WTC11 (cell line): Measurements from ENCODE around the gene PHC2.

Experiments
- ATF3 ChIP-seq: sonication (generic); formaldehyde crosslinking; conservative IDR thresholded peaks from 2 replicates; pipeline ENCODE4 v1.8.1; 2022; ENCODE audit warnings: mild to moderate bottlenecking, missing genetic modification reagents
- CREB1 ChIP-seq: sonication (generic); formaldehyde crosslinking; IDR thresholded peaks from 2 replicates; pipeline ENCODE4 v1.8.0; 2023; ENCODE audit warnings: mild to moderate bottlenecking, missing genetic modification reagents
- CTCF ChIP-seq: fragments of 200-600 bp; IDR thresholded peaks from 2 replicates; pipeline ENCODE4 v1.8.0; 2022; ENCODE audit warnings: antibody characterized with exemption
- IRF2 ChIP-seq: sonication (generic); formaldehyde crosslinking; IDR thresholded peaks from 2 replicates; pipeline ENCODE4 v1.8.0; 2022; ENCODE audit warnings: low read depth, missing genetic modification reagents, borderline replicate concordance
- JUN ChIP-seq: sonication (generic); formaldehyde crosslinking; IDR thresholded peaks from 2 replicates; pipeline ENCODE4 v1.8.0; 2023; ENCODE audit warnings: mild to moderate bottlenecking, missing genetic modification reagents
- MYBL2 ChIP-seq: sonication (generic); formaldehyde crosslinking; IDR thresholded peaks from 2 replicates; pipeline ENCODE4 v1.8.1; 2023; ENCODE audit warnings: mild to moderate bottlenecking, moderate library complexity, missing genetic modification reagents
- ZNF121 ChIP-seq: sonication (generic); formaldehyde crosslinking; IDR thresholded peaks from 2 replicates; pipeline ENCODE4 v1.8.0; 2023; ENCODE audit warnings: missing genetic modification reagents
- ZNF263 ChIP-seq: sonication (generic); formaldehyde crosslinking; IDR thresholded peaks from 2 replicates; pipeline ENCODE4 v1.8.1; 2022; ENCODE audit warnings: low read depth, mild to moderate bottlenecking, moderate library complexity, missing genetic modification reagents
- ZNF425 ChIP-seq: fragments of 250-450 bp; sonication (Bioruptor Pico); conservative IDR thresholded peaks from 2 replicates; pipeline ENCODE4 v1.9.0; 2021; ENCODE audit warnings: mild to moderate bottlenecking
- ZNF512 ChIP-seq: sonication (generic); formaldehyde crosslinking; IDR thresholded peaks from 2 replicates; pipeline ENCODE4 v1.8.1; 2022; ENCODE audit warnings: missing genetic modification reagents, borderline replicate concordance

GRCh38 chr1:33334081-33334552 lies 96.8 kb downstream of the PHC2 start:
- TF ChIP-seq CTCF (no peak), JUN (CRISPR knock-in tag) (no peak), IRF2 (no peak), ZNF425 (CRISPR knock-in tag) (no peak), MYBL2 (CRISPR knock-in tag) (no peak), ZNF512 (CRISPR knock-in tag) (no peak), ZNF263 (no peak), CREB1 (CRISPR knock-in tag) (no peak), ZNF121 (CRISPR knock-in tag) (no peak), ATF3 (CRISPR knock-in tag) (no peak)
